OCI-LY7 (cell line): ENCODE data around the gene TK2.

ENCODE experiments used
- CTCF ChIP-seq: fragments of 200-600 bp; sonication (generic); conservative IDR thresholded peaks from 2 replicates; pipeline ENCODE4 v1.5.1; 2014; ENCODE audit warnings: mild to moderate bottlenecking, antibody characterized with exemption, low read length, moderate library complexity, mixed read lengths
- EZH2phosphoT487 ChIP-seq: fragments of 200-600 bp; sonication (generic); IDR thresholded peaks from 2 replicates; pipeline ENCODE4 v1.6.1; 2018; ENCODE audit warnings: low read depth, borderline replicate concordance, mild to moderate bottlenecking, mixed run types, antibody characterized with exemption, low read length, moderate library complexity, mixed read lengths

GRCh38 chr16:66516509-66516807, 33.5 kb downstream of the TK2 start:
- no peak for TF ChIP-seq CTCF
- no peak for TF ChIP-seq EZH2phosphoT487
